ENCODE data around the gene DUS1L.

The DUS1L gene

DNA sequence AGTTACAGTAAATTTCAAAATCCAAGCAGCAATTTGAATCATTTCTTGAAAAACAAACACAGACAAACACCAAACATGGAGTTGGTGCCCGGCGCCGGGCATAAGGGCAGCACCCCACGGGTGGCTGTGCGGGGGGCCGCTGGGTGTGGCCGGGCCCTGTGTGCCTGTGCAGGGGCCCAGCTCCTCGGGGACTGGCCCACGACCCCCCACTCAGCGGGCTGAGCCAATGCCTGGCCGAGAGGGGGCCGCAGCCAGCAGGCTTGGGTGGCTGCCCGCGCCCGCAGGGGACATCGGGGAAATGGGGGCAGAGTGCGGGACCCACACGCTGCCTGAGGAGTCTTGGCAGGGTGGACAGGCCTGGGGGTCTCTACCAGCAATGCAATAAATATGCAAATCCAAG, 12.8 kb upstream of the DUS1L start:
- TF ChIP-seq EZH2phosphoT487 (IDR thresholded peaks at IDR 0.05; ENCODE audit: borderline replicate concordance), result no peak
- TF ChIP-seq, protein P1, sequence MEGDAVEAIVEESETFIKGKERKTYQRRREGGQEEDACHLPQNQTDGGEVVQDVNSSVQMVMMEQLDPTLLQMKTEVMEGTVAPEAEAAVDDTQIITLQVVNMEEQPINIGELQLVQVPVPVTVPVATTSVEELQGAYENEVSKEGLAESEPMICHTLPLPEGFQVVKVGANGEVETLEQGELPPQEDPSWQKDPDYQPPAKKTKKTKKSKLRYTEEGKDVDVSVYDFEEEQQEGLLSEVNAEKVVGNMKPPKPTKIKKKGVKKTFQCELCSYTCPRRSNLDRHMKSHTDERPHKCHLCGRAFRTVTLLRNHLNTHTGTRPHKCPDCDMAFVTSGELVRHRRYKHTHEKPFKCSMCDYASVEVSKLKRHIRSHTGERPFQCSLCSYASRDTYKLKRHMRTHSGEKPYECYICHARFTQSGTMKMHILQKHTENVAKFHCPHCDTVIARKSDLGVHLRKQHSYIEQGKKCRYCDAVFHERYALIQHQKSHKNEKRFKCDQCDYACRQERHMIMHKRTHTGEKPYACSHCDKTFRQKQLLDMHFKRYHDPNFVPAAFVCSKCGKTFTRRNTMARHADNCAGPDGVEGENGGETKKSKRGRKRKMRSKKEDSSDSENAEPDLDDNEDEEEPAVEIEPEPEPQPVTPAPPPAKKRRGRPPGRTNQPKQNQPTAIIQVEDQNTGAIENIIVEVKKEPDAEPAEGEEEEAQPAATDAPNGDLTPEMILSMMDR (conservative IDR thresholded peaks at IDR 0.05; ENCODE audit: low read length), result no peak
- peaks cover 47% of the 10 kb centered on the region; the same call in 1 of the 2 replicates for H3K36me3 ChIP-seq (ENCODE audit: insufficient read depth, low read length)
- H3K9me3 ChIP-seq (ENCODE audit: insufficient read depth, low read depth, low read length), result no peaks in the 10 kb centered on the region

DNA sequence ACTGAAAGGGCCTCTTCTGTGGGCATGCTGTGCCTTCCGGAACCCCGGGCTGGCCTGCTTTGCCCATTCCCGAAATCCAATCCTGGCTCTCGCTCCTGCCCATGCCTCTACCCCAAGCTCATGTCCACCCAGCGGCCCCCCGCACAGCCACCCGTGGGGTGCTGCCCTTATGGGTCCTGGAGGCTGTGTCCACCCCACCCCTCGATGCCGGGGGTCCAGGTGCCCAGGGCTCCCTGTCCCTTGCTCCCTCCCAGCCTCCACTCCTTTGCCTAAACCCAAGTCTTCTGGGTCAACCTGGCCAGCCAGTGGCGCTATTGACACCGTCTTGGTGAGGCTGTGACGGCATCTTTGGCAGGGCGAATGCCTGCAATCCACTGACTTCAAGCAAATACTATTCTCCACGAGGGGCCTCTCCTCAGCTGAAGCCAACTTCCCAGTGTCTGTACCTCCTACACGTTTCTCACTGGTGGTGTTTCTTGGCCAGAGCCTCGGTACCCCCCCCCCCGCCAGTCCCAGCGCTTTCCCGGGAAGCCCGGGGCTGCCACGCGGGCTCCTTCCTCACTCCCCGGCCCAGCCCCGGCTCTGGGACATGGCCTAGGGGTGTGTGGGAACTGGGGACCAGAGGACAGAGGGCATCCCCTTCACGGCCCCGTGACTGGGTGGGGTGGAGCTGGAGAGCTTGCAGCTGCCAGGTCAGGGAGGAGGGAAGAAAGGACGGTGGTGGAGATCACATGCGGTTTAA, 12.2 kb upstream of the DUS1L start:
- no peaks in the 10 kb centered on the region for H3K27me3 ChIP-seq (ENCODE audit: insufficient read depth, low read length, poor library complexity, severe bottlenecking)
- no peaks in the 10 kb centered on the region for H3K4me1 ChIP-seq (ENCODE audit: insufficient read depth, low read length, poor library complexity, severe bottlenecking)
- no peak overlapping the region for H3K4me3 ChIP-seq (ENCODE audit: low read length, poor library complexity, severe bottlenecking)
- no peak overlapping the region for H2AFZ ChIP-seq (ENCODE audit: low read length)
- H4K20me1 ChIP-seq (ENCODE audit: insufficient read depth, low read length, poor library complexity, severe bottlenecking), result no peaks in the 10 kb centered on the region
- no peaks in the 10 kb centered on the region for H3K79me2 ChIP-seq (ENCODE audit: insufficient read depth, low read length)
- H3K9ac ChIP-seq (ENCODE audit: low read depth, low read length, poor library complexity, severe bottlenecking), result no peak overlapping the region
- H3K9me3 ChIP-seq (ENCODE audit: insufficient read depth, low read depth, low read length), result no peaks in the 10 kb centered on the region
- H3K36me3 ChIP-seq (ENCODE audit: insufficient read depth, low read length), result peaks cover 41% of the 10 kb centered on the region; the same call in 1 of the 2 replicates
- no peak overlapping the region for H3K4me2 ChIP-seq (ENCODE audit: low read depth, low read length, poor library complexity, severe bottlenecking)
- H3F3A ChIP-seq (ENCODE audit: low read depth), result no peaks in the 10 kb centered on the region
- TF ChIP-seq EZH2phosphoT487 (IDR thresholded peaks at IDR 0.05; ENCODE audit: borderline replicate concordance), result no peak
- TF ChIP-seq, protein P1 (conservative IDR thresholded peaks at IDR 0.05; ENCODE audit: low read length), result no peak
- no peaks in the 10 kb centered on the region for H3K9me2 ChIP-seq (replicated peaks; ENCODE audit: low read depth, low read length)

More for the DNA sequence above, 12.8 kb upstream of the DUS1L start:
- Histone ChIP-seq H3F3A (ENCODE audit: low read depth) (no peaks in the 10 kb centered on the region), H3K4me2 (ENCODE audit: low read depth, low read length, poor library complexity, severe bottlenecking) (no peak overlapping the region), H3K9ac (ENCODE audit: low read depth, low read length, poor library complexity, severe bottlenecking) (no peak overlapping the region), H3K9me2 (replicated peaks; ENCODE audit: low read depth, low read length) (no peaks in the 10 kb centered on the region), H3K4me3 (ENCODE audit: low read length, poor library complexity, severe bottlenecking) (no peak overlapping the region), H3K4me1 (ENCODE audit: insufficient read depth, low read length, poor library complexity, severe bottlenecking) (no peaks in the 10 kb centered on the region), H3K79me2 (ENCODE audit: insufficient read depth, low read length) (no peaks in the 10 kb centered on the region), H3K27me3 (ENCODE audit: insufficient read depth, low read length, poor library complexity, severe bottlenecking) (no peaks in the 10 kb centered on the region), H2AFZ (ENCODE audit: low read length) (no peak overlapping the region), H4K20me1 (ENCODE audit: insufficient read depth, low read length, poor library complexity, severe bottlenecking) (no peaks in the 10 kb centered on the region)

DNA sequence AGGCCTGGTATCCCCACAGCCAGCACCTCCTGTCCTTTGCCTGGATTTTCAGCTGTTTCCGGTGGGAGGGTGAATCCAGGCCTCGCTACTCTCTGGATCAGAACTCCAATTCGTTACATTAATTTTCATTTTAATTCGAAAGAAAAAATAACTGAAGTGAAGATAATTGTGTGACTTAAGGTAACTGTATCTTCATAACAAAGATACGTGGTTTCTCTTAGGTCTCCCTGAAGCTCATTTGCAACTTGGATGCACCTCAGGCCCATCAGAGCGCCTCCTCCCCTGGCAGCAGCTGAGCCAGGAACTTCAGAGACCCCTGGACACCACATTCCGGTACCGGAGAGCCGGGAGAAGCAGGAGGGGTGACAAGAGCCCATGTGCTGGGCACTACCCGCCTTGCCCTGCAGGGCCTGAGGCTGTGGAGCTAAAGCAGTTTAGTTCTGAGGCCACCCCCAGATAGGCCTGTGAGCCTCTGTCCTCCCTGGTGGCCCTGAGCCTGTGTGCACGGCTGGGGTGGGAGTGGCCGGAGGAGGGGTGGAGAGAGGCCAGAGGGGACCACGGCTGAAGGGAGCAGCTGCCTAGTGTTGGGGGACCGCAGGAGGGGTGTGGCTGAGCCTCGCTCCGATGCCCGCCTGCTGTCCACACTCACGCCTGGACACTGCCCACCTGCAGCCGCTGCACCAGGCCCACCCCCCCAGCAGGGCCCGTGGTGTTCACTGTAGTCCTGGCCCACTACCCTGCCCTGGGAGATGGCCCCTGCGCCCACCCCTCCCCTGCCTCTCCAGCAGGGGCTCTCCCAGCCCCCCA, 11.4 kb upstream of the DUS1L start:
- H3K36me3 ChIP-seq (ENCODE audit: insufficient read depth, low read length), result peaks cover 33% of the 10 kb centered on the region; the same call in 1 of the 2 replicates
- no peaks in the 10 kb centered on the region for H3K4me1 ChIP-seq (ENCODE audit: insufficient read depth, low read length, poor library complexity, severe bottlenecking)

More for the DNA sequence above, 11.4 kb upstream of the DUS1L start:
- TF ChIP-seq, protein P1 (conservative IDR thresholded peaks at IDR 0.05; ENCODE audit: low read length), result no peak
- TF ChIP-seq EZH2phosphoT487 (IDR thresholded peaks at IDR 0.05; ENCODE audit: borderline replicate concordance), result no peak
- no peak overlapping the region for H3K9ac ChIP-seq (ENCODE audit: low read depth, low read length, poor library complexity, severe bottlenecking)
- H3K4me3 ChIP-seq (ENCODE audit: low read length, poor library complexity, severe bottlenecking), result no peak overlapping the region
- no peaks in the 10 kb centered on the region for H3K79me2 ChIP-seq (ENCODE audit: insufficient read depth, low read length)
- H4K20me1 ChIP-seq (ENCODE audit: insufficient read depth, low read length, poor library complexity, severe bottlenecking), result no peaks in the 10 kb centered on the region
- no peaks in the 10 kb centered on the region for H3K9me3 ChIP-seq (ENCODE audit: insufficient read depth, low read depth, low read length)
- no peak overlapping the region for H2AFZ ChIP-seq (ENCODE audit: low read length)
- H3F3A ChIP-seq (ENCODE audit: low read depth), result no peaks in the 10 kb centered on the region
- H3K4me2 ChIP-seq (ENCODE audit: low read depth, low read length, poor library complexity, severe bottlenecking), result no peak overlapping the region
- H3K9me2 ChIP-seq (replicated peaks; ENCODE audit: low read depth, low read length), result no peaks in the 10 kb centered on the region
- no peaks in the 10 kb centered on the region for H3K27me3 ChIP-seq (ENCODE audit: insufficient read depth, low read length, poor library complexity, severe bottlenecking)
